ENCODE data around the gene CCNT2. TPM values are rescaled to one million over a fixed set of nuclear protein-coding genes. Genes with fewer than 3 reads are reported as not detected.
"Not testable (repeated sequence)": the region's sequence is repeated elsewhere in the genome, so short reads cannot be mapped to it uniquely, and the experiment has no call there.

The CCNT2 gene
- total and polyA plus RNA-seq, 8 donors = 29.3 to 91.4 (median 83.7) TPM

DNA sequence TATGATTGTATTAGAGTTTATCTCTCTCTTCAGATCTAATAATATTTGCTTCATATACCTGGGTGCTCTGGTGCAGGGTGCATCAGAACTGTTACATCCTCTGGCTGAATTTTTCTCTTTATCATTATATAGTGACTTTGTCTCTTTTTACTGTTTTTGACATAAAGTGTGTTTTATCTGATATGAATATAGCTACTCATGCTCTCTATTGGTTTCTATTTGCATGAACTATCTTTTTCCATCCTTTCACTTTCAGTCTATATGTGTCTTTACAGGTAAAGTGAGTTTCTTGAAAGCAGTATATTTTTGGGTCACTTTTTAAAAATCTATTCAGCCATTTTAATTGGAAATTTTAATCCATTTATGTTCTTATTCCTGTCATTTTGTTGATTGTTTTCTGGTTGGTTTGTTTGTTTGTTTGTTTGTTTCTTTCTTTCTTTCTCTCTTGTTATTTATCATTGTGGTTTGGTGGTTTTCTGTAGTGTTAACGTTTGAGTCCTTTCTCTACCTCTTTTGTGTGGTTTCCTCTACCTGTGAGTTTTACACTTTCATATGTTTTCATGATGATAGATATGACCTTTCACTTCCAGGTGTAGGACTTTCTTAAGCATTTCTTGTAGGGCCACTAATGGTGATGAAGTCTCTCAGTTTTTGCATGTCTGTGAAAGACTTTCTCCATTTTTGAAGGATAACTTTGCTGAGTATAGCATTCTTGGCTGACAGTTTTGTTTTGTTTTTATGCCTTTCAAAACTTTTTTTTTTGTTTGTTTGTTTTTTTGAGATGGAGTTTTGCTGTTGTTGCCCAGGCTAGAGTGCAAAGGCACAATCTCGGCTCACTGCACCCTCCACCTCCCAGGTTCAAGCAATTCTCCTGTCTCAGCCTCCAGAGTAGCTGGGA is 54.9 kb downstream of the CCNT2 start:
- no peak overlapping the region for H3K4me3 ChIP-seq
- intact Hi-C loops (cut with DNase I) = no loop called here
- ATAC-seq (no peak), DNase-seq (no peak)
- no peaks in the 10 kb centered on the region for H3K4me1 ChIP-seq
- no peaks in the 10 kb centered on the region for H3K27me3 ChIP-seq
- no peak overlapping the region for H3K27ac ChIP-seq
- H3K9me3 ChIP-seq = peaks cover 0 to 23% of the 10 kb centered on the region in 2 donors
- TF ChIP-seq, protein P1, sequence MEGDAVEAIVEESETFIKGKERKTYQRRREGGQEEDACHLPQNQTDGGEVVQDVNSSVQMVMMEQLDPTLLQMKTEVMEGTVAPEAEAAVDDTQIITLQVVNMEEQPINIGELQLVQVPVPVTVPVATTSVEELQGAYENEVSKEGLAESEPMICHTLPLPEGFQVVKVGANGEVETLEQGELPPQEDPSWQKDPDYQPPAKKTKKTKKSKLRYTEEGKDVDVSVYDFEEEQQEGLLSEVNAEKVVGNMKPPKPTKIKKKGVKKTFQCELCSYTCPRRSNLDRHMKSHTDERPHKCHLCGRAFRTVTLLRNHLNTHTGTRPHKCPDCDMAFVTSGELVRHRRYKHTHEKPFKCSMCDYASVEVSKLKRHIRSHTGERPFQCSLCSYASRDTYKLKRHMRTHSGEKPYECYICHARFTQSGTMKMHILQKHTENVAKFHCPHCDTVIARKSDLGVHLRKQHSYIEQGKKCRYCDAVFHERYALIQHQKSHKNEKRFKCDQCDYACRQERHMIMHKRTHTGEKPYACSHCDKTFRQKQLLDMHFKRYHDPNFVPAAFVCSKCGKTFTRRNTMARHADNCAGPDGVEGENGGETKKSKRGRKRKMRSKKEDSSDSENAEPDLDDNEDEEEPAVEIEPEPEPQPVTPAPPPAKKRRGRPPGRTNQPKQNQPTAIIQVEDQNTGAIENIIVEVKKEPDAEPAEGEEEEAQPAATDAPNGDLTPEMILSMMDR (IDR thresholded peaks at IDR 0.05) = no peak
- no peaks in the 10 kb centered on the region for H3K36me3 ChIP-seq

DNA sequence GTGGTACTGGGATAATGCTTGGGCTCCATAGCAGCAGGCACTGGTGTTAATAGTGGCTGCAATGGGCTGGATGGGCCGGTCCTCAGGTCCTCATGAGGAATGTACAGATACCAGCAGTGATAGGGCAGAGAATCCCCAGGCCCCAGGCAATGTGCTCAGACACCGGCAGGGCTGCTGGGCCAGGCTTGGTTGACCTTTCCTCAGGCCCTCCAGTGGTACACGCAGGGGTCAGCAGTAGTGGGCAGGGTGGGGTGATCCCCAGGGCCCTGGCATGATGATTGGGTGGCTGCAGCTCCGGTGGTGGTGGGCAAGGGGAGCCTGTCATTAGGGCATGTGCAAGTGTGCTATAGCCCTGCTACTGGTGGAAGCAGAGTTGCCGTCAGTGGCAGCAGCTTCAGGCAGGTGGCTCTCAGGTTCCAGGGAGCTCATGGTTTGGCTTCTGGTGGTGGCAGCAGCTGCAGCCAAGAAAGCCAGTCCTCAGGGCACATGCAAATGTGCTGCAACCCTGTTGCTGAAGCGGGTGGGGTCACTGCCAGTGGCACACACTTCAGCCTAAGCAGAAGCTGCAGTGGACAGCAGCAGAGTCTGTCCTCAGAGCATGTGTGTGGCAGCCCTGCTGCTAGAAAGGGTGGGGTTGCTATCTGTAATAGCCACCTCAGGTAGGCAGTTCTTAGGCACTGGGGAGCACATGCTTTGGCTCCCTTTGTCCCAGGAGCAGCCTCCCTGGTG is 56.8 kb downstream of the CCNT2 start:
- no peaks in the 10 kb centered on the region for H3K36me3 ChIP-seq
- H3K4me3 ChIP-seq = no peak overlapping the region
- H3K27me3 ChIP-seq = no peaks in the 10 kb centered on the region
- intact Hi-C loops (cut with DNase I) = no loop called here
- H3K9me3 ChIP-seq = peaks cover 0 to 18% of the 10 kb centered on the region in 2 donors
- DNase-seq (no peak), ATAC-seq (no peak)
- H3K4me1 ChIP-seq = no peaks in the 10 kb centered on the region
- TF ChIP-seq, protein P1 (IDR thresholded peaks at IDR 0.05) = no peak
- H3K27ac ChIP-seq = no peak overlapping the region

- no peaks in the 10 kb centered on the region for H3K4me1 ChIP-seq
- no peak for ATAC-seq
- TF ChIP-seq, protein P1 (IDR thresholded peaks at IDR 0.05) = no peak
- peaks cover 0 to 18% of the 10 kb centered on the region in 2 donors for H3K9me3 ChIP-seq
- intact Hi-C loops (cut with DNase I) = no loop called here
- no peak for DNase-seq
- H3K36me3 ChIP-seq = no peaks in the 10 kb centered on the region
- no peaks in the 10 kb centered on the region for H3K27me3 ChIP-seq
- no peak overlapping the region for H3K27ac ChIP-seq
- H3K4me3 ChIP-seq = no peak overlapping the region
Observed at GRCh38 chr2:134976074-134976702, 57.6 kb downstream of the CCNT2 start.

- peaks cover 0 to 18% of the 10 kb centered on the region in 2 donors for H3K9me3 ChIP-seq
- ATAC-seq; H3K36me3 ChIP-seq; intact Hi-C loops (cut with DNase I); H3K27me3 ChIP-seq; DNase-seq; H3K4me3 ChIP-seq; H3K4me1 ChIP-seq; H3K27ac ChIP-seq: not testable (repeated sequence)
Observed at GRCh38 chr2:134977104-134977503, 58.5 kb downstream of the CCNT2 start.

GRCh38 chr2:134979221-134979620 is 60.6 kb downstream of the CCNT2 start:
- Histone ChIP-seq H3K4me3 (no peak overlapping the region), H3K4me1 (no peaks in the 10 kb centered on the region), H3K9me3 (peaks cover 0 to 9% of the 10 kb centered on the region in 2 donors), H3K27ac (no peak overlapping the region), H3K36me3 (no peaks in the 10 kb centered on the region), H3K27me3 (no peaks in the 10 kb centered on the region)
- intact Hi-C loops (cut with DNase I) = no loop called here
- ATAC-seq (no peak), DNase-seq (no peak)
- TF ChIP-seq, protein P1 (IDR thresholded peaks at IDR 0.05) = no peak

Measured in left lung (tissue), 10 donors.